Measurements from ENCODE around the gene KSR1.
"Not testable (repeated sequence)": the region's sequence is repeated elsewhere in the genome, so short reads cannot be mapped to it uniquely, and the experiment has no call there.

KSR1 gene

DNA sequence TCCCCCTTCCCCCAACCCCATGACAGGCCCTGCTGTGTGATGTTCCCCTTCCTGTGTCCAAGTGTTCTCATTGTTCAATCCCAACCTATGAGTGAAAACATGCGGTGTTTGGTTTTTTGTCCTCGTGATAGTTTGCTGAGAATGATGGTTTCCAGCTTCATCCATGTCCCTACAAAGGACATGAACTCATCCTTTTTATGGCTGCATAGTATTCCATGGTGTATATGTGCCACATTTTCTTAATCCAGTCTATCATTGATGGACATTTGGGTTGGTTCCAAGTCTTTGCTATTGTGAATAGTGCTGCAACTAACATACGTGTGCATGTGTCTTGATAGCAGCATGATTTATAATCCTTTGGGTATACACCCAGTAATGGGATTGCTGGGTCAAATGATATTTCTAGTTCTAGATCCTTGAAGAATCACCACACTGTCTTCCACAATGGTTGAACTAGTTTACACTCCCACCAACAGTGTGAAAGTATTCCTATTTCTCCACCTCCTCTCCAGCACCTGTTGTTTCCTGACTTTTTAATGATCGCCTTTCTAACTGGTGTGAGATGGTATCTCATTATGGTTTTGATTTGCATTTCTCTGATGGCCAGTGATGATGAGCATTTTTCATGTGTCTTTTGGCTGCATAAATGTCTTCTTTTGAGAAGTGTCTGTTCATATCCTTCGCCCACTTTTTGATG, 28.9 kb upstream of the KSR1 start:
- not testable (repeated sequence) for DNase-seq

DNA sequence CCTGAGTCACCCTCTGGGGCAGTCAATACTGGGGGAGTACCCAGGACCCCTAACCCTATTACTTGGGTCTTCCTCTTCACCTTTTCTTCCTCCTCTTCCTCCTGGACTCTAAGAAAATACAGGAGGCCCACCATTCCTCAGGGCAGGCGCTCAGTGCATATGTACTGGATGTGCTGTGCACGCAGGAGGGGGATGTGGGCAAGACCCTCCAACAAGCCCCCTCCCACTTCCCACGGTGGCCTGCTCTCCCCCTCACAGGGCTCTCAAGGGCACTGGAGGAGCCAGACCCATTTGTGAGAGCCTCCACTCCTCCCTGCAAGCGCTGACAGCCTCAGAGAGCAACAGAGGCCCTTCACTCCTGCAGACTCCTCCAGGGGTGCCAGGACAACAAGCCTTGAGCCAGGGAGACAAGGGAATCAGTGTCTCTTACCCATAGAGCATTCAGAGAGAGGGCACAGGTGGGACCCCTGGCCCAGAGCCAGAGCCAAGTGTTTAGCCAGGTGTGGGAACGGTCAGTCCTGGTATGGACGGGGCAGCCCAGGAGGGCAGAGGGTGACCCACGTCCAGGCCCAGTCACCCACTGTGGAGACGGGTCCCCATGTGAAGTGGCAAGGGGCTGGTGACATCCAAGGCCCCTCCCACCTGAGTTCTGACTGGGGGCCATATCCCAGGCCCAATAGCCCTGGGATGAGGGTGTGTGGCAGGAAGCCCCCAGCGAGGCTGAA, 27.3 kb upstream of the KSR1 start:
- no peak for DNase-seq

DNA sequence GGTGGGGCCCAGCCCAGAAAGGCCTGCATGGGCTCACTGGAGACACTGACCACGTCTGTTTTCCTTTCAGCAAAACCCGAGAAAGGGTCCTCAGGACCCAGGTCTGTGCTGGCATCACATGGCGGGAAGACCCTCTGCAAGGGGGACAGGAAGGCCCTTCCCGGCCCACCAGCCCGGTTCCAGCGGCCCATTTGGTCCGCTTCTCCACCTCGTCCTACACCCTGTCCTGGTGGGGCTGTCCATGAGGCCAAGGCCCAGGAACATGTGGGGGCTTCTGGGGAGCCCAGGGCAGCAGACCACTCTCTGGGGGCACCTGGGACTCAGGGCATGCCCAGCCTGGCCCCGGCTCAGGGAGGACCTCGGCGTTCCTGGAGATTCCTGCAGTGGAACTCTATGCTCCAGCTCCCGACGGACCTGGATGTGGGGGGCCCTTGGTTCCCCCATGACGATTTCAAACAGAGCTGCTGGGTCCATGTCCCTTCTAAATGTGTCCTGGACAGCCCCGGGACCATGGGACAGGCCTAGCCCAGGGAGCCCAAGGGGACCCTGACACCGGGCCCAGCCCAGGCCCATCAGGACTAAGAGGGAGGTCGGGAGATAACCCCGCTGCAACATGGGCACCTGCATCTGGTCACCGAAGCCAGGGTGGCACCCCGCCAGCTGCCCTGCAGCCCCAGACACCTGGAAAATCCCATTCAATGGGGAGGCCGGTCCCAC, 26.4 kb upstream of the KSR1 start:
- no peak for DNase-seq

DNA sequence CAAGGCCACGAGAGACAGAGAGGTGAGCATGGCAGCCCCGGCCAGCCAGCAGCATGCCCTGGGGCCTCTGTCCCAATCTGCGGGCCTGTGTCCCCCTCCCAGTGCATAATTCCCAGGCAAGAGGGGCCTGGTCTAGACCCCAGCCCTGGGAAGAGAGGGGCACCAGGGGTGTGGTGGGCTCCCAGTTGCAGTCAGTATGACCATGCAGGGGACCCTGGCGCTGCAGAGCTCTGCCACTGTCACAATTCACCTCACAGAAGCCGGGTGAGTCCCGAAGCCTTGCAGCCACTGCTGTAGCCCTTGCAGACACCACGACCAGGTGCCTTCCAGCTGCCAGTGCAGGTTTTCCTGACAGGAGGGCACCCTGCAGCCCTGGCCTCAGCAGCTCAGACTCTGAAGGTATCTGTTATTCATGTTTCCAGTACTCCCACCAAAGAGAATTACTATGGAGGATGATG, 25.8 kb upstream of the KSR1 start:
- no peak for DNase-seq

DNA sequence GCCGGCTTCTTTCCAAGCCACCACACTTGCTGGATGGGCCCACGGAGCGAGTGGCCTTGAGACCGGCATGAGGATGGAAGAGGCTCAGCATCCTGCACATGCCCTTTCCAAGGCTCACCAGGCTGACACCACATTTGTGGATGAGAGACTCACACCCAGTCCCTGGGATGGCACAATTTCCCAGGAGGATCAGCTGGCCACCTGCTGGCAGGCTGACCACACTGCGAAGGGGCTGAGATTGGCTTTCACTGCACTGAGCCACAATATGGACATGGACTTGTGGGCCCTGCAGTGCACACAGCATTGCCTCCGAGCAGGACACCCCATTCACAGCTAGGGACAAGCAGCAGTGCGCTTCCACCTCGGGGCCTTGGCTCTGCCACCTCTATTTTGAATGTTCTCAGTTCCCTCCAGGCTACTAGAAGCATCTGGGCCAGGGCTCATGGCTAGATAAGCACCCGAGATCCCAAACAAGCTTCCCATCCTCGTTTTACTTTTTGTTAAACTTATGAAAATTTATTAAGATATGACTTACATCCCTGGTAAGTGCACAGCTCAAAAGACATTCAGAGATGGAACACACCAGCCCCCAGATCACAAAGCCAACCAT, 25.3 kb upstream of the KSR1 start:
- no peak for DNase-seq

DNA sequence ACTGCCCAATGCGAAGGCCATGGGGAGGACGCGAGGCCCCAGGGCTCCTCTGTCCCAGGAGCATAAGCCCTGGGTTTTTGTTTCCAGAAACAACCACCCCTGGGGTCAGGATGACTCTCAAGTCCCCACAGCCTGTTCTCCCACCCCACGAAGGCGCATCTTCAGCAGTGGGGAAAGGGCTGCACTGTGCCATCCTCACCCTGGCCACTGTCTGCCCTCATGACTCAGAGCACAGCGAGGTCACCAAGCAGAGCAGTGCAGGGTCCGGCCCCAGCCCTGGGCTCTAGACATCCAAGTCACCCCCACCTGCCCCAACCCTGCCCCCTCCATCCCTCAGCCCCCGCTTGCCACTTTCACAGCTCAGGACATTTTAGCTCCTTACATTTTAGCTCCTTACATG, 22.7 kb upstream of the KSR1 start:
- DNase-seq, result no peak

DNA sequence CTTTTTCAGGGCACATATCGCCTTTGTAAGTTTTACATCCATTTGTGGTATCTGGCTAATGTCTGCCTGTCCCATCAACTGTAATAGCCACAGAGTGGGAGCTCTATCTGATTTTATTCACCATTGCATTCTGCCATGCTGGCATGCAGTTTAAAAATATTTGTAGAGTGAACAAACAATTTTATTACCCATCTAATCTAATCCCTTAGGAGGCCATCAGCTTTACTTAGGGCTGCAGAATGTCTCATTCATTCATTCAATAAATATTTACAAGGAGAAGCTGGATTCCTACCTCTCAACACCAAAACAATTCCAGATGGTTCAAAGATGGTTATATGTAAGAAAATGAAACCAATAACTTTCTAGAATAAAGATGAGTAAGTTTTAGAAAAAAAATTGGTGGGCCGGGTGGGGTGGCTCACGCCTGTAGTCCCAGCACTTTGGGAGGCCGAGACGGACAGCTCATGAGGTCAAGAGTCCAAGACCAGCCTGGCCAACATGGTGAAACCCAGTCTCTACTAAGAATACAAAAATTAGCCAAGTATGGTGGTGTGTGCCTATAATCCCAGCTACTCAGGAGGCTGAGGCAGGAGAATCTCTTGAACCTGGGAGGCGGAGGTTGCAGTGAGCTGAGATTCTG, 20.7 kb upstream of the KSR1 start:
- not testable (repeated sequence) for DNase-seq

DNA sequence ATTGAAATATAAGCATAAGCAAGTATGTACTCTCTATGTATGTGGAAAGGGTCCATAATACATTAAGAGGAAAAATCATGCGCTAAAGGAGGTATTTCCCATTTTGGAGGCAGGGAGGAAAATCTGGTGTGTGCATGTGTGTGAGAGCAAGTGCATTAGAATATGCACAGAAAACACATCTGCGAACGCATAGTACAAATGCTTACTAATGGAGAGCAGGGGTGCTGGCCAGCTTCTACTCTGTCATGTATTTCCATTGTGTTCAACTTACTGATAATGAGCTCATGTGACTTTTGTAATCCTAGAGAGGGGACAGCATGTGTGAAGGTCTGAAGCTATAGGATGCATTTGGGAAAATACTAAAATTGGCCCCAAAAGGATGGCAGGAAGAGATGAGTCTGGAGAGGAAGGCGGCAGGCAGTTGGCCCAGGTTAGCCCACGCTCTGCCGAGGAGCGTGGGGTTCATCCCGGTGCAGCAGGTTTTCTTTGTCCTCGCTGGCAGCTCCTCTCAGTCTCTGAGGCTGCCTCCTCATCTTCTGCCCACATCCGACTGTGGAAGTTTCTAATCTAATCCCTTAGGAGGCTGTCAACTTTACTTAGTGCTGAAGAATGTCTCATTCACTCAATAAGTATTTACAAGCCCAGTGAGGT, 17.8 kb upstream of the KSR1 start:
- no peak for DNase-seq

DNA sequence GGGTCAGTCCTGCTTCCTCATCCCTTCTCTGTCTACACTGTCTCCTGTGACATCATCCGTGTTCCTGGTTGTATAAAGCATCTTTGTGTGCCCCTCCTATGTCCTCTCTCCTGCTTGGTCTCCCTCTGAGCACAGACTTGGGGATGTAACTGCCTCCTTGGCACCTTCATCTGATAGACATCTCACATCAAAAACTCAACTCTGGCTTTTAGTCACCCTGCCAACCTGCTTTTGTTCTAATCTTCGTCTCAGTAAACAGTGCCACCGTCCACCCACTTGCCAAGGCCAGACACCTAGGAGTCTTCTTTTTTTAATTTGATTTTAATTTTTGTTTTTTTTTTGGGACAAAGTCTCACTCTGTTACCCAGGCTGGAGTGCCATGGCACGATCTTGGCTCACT, 16.9 kb upstream of the KSR1 start:
- no peak for DNase-seq

DNA sequence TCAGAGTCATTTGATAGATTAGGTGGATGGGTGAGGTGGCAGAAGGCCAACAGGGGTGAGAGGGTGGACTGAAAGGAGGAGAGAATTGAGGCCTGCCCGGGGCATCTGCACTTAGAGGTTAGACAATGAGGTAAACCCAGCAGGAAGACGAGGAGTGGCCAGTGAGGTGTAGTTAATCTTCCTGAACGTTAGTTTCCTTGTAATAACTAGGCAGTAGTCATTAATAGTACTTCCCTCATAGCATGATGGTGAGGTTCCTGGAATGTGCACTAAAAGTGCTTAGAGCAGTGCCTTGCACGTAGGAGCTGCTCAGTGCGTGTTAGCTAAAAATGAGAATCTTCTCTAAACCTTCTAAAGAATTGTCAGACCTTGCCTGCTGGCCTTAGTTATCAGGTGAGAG, 13.5 kb upstream of the KSR1 start:
- no peak for DNase-seq

DNA sequence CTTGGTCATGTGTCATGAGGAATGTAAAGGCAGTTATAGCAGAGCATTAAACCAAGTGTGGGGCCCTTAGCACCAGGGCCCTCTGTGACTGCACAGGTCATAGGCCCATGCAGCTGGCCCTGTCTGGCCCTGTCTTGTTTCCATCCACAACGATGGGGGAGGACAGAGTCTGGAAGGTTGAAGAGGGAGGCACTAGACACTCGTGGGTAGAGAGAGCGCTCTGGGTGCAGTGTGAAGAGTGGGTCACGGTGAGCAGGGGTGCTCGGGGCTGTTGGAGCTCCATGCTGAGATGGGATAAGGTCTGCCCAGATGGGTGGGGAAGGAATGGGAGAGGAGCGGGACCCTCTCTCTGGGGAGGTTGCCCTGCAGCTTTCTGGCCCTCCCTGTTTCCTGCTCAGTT, 12.8 kb upstream of the KSR1 start:
- no peak for DNase-seq

DNA sequence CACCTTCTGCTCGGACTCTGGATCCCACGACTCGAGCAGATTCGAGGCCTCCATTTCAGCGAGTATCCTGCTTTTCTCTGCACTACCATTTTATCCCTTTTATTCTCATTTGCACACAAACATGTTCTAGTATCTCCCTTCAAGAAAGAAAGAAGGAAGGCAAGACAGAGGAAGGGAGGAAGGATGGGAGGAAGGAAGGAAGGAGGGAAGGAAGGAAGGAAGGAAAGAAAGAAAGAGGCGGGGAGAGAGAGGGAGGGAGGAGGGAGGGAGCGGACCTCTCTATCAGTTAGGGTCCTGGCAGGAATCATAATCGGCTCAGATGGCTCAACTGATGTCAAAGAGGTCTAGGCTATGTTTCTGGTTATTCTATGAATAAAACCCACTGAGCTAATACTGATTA, 10.3 kb upstream of the KSR1 start:
- no peak for DNase-seq

DNA sequence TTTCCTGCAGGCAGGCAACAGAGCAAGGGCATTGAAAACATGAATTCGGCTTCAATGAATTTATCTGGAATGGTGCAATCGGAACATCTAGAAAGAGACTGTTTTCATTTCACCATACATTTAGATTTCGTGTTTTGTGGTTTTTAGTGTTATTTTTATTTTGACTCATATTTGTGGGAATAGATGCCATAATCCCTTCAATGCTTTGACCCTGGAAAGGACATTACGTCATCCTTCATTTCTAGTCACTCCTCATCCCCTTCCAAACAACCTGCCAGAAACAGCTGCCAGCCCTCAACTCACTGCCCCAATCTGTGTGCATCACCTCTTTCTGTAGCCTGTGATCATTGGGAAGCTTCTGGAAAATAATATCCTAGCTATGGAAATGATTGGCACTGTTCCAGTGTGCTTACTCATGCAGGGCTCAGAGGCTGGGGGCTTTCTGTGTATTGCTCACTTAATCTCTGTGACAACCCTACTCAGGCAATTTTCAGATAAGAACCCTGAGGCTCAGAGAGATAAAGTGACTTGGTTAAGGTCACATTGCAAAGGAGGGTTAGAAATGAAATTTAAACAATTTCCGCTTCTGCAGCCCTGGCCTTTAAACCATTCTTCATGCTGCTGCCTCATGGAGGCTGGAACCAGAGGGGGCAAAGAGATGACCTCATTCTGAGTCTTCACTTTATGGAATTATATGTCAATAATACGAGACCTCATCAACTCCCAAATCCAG, 9.5 kb upstream of the KSR1 start:
- DNase-seq, result peak; percentile 59

DNA sequence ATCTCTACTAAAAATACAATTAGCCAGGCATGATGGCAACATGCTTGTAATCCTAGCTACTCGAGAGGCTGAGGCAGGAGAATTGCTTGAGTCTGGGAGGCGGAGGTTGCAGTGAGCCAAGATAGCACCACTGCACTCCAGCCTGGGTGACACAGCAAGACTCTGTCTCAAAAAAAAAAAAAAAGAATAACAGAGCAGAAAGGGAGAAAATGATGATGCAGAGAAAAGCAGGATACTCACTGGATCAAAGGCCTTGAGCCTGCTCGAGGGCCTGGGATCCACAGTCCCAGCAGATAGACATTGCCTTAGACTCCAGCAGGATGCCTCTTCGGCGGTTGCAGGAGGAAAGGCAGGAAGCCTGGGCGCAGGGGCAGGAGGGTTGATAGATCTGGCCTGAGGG, 7.7 kb upstream of the KSR1 start:
- DNase-seq, result not testable (repeated sequence)

DNA sequence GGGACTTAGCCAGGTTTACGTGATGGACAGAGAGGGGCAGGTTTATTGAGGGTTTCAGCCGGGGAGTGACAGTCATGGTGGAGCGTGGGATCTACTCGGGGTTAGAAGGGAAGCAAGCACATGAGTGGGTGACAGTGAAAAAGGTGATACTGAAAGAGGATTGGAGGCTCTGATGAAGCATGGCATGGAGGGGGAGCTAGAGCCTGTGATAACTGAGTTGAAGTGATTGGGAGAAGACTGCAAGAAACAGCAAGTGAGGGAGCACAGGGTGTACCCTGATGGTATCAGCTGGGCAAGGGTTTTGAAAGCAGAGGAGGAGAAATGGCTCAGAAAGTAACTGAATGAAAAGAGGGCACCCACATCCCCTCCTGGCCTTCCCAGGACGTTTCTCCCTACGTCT, 6.7 kb upstream of the KSR1 start:
- DNase-seq, result no peak

DNA sequence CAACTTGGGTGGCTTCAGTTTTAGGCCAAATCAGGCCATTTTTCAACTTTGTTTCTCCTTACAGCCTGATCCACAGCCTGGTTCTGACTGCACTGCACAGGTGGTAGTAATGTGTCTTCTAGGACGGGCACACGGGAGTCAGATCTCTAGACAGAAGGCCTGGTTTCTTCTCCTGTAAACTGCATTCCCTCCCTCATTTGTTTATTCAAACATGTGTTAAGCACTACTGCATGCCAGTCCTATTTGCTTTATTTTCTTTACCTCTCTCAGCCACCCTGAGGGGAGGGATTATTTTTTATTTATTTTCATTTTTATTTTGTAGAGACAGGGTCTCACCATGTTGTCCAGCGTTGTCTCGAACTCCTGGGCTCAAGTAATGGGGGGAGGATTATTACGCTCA, 6.3 kb upstream of the KSR1 start:
- no peak for DNase-seq

DNA sequence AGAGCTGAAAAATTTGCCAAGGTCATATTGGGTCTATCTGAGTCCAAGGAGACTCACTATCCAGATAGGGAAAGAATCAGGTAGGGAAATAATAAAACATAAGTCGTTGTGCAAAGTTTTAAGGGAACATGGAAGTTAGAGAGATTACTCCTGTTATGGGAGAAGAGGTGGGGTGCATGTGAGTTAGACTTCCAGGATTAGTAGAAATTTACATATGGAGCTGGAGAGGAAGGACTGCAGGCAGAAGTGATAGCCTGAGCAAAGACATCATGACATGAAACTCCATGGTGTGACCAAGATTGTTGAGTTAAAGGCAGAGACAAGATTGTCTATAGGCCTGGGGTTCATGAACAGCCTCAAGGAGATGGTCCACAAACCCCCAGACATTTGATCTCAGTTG, 5.8 kb upstream of the KSR1 start:
- no peak for DNase-seq

DNA sequence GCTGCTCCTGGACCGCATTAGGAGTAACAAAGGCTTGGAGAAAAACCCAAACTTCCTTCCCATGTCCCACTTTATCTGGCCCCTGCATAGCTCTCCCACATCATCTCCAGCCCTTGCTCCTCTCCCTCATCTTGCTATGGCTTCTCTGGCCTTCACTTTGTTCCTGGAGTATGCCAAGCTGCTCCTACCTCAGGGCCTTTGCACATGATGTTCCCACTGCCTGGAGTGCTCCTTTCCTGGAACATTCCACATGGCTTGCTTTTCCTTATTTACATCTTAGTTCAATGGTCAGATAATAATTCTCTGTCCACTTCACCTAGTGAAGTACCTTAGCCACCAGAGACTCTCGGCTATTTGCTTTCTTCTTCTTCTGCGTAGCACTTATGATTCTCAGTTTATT, 4.3 kb upstream of the KSR1 start:
- DNase-seq, result no peak

DNA sequence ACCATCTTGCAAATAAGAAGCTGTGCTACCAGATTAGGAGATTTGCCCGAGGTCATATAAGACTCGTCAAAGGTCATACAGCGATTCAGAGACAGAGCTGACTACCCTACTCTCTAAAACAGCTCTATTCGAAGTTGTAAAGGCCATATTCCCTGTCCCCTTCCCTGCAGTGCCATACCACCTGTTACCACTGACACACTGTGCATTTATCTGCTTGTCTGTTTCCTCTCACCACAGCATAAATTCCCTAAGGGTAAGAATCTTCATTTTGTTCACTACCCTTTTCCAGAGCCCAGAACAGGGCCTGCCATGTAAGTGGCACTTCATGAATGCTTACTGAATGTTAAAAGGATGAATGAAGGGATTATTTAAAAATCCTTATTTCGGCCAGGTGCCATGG, 3.4 kb upstream of the KSR1 start:
- no peak for DNase-seq

DNA sequence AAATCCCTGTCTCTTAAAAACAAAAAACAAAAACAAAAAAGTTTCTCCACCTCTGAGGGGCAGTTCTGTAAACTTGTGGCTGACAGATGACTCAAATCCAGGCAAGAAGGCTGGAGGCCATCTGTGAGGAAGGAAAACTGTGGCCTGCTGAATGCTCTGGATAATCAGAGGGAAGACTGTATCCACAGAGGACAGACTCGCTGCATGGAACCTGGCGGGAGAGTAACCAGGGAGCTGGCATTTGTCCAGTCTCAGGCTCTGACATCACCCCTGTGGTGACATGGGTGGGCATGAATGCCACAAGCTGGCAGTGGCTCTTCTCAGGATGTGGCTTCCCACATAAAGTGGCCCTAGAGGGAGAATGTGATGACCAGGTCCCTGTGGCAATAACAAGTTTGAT, 2.8 kb upstream of the KSR1 start:
- no peak for DNase-seq

DNA sequence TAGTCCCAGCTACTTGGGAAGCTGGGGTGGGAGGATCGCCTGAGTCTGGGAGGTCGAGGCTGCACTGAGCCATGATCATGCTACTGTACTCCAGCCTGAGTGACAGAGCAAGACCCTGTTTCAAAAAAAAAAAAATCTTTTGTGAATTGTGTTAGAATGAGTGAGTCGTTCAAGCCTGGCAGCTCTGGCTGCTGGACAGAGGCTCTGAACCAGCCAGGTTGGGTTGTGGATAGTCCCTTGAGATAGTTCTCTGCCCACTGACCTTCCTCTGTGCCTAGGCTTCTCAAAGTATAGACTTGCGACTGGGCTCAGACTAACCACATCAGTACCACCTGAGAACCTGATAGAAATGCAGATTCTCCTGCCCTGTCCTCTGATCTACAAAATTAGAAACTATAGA, 2.2 kb upstream of the KSR1 start:
- DNase-seq, result no peak
